ENCODE data around the gene BACE2.
"Not testable (repeated sequence)": the region's sequence is repeated elsewhere in the genome, so short reads cannot be mapped to it uniquely, and the experiment has no call there.

The BACE2 gene

DNA sequence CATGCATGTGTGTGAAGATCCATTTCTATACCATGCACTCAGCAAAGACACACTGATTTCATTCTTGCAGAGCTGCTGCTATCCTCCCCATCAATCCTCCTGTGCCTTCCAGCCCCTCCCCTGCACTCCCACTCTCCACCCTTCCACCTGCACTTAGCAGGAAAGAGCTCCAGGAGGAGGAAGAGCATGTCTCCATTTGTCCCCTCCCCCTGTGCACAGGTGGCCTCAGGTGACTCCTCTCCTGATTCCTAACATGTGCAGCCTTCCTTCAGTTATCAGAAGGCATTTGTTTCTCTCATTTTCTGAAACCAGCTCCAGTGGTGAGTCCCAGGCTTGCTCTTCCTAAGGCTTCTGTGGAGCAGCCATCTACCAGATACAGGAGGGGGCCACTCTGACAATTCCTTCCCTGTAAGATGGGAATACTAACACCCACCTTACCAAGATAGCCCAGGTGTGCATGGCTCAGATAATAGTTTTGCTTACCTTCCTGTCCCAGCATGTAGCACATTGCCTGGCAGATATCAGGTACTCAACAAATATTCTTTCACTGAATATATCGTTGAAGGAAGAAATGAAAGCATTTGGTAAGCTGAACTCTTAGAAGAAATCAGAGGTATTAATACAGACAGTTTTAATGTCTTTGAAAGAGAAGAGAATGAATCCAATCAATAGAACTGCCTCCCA, 126.7 kb downstream of the BACE2 start:
- in situ Hi-C loops (cut with HindIII; ENCODE audit: low pct_unique_long_range_greater_than_20kb, low sequenced_read_pairs) = no loop called here
- DNase-seq (ENCODE audit: low read depth in 1 of 2, low spot score in 1 of 2) = no peak
- TF ChIP-seq JUND (IDR thresholded peaks at IDR 0.05; ENCODE audit: low read depth) = no peak

DNA sequence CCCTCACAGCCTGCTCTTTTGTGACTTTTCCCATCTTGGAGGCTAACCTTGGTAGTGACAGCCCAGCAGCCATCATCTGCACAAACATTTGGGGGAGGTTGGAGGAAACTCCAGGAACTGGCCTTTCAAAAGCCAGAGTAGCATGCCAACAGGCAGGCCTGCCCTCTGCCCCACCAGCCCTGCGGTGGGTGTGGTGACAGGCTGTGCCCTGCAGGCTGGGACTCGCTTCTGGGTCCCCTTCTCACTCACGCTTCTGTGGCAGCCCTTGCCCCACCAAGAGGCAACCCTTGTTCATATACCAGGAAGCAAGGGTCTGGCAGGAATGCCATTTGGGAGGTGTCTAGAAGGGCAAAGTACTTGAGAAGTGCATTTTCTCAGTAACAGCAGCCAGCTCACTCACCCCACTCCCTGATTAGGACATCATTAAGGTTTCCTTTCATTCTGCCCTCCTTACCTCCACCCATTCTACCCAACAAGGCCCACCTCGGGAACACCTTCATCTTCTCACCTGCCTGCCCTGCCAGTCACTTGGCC, 127.8 kb downstream of the BACE2 start:
- no peak for DNase-seq (ENCODE audit: low read depth in 1 of 2, low spot score in 1 of 2)
- in situ Hi-C loops (cut with HindIII; ENCODE audit: low pct_unique_long_range_greater_than_20kb, low sequenced_read_pairs) = no loop called here
- TF ChIP-seq JUND (IDR thresholded peaks at IDR 0.05; ENCODE audit: low read depth) = no peak

- in situ Hi-C loops (cut with HindIII; ENCODE audit: low pct_unique_long_range_greater_than_20kb, low sequenced_read_pairs) = no loop called here
- peak in 1 of 2 experiments; percentile 35 for DNase-seq (ENCODE audit: low read depth in 1 of 2, low spot score in 1 of 2)
- TF ChIP-seq JUND (IDR thresholded peaks at IDR 0.05; ENCODE audit: low read depth) = no peak
Measured at GRCh38 chr21:41302976-41303375, 135.0 kb downstream of the BACE2 start.

DNA sequence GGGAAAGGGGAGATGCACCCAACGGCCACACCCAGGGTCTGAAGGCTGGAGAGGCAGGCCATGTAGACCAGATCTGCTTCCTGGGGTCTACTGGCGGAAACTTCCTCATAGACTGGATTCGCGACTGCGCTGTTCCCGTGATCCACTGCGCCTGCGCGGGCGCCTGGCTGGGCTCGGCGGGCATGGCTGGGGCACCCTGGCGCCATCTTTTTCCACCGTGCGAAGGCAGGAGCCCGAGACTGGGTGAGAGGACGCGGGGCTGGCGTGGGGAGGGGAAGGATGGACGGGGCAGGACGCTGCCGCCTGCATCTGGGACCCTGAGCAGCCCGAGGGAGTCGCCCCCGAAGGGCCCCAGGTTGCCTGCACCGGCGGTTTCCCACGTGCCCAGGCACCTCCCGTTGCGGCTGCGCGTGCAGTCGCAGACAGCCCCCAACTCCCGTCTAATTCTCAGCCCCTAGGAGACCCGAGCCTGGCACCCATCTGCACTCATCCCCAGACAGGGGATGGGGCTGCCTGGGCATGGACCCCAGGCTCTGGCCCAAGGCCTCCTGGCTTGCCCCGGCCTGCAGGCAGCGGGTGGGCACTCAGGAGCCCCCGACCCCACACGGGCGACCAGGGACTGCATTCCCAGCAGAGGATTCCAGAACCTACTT, 136.2 kb downstream of the BACE2 start:
- DNase-seq (ENCODE audit: low read depth in 1 of 2, low spot score in 1 of 2) = no peak
- in situ Hi-C loops (cut with HindIII; ENCODE audit: low pct_unique_long_range_greater_than_20kb, low sequenced_read_pairs) = no loop called here
- no peak for TF ChIP-seq JUND (IDR thresholded peaks at IDR 0.05; ENCODE audit: low read depth)

GRCh38 chr21:41307219-41307618, 139.3 kb downstream of the BACE2 start:
- TF ChIP-seq JUND (IDR thresholded peaks at IDR 0.05; ENCODE audit: low read depth) = no peak
- in situ Hi-C loops (cut with HindIII; ENCODE audit: low pct_unique_long_range_greater_than_20kb, low sequenced_read_pairs) = no loop called here
- no peak for DNase-seq (ENCODE audit: low read depth in 1 of 2, low spot score in 1 of 2)

DNA sequence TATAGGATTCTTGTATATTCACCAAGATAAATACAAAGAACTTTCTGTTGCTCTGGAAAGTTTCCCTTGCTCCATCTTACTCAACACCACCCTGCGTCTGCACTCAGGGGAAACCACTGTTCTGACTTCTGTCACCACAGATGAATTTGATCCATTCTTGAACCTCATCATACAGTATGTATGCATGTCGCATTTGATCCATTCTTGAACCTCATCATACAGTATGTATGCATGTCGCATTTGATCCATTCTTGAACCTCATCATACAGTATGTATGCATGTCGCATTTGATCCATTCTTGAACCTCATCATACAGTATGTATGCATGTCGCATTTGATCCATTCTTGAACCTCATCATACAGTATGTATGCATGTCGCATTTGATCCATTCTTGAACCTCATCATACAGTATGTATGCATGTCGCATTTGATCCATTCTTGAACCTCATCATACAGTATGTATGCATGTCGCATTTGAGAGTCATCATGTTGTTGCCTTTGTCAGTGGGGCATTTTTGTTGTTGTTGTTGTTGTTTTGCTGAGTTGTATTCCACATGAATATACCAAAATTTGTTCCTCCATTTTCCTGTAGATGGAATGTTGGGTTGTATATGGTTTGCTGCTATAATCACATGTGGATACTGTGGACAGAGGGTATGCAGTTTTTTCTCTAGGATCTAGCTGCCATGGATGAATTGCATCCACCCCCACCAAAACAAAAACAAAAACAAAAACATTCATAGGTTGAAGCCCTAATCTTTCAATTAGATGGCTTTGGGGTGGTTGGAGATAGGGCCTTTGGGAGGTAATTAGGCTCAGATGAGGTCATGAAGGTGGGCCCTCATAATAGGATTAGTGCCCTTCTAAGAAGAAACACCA, 145.6 kb downstream of the BACE2 start:
- in situ Hi-C loops (cut with HindIII; ENCODE audit: low pct_unique_long_range_greater_than_20kb, low sequenced_read_pairs); DNase-seq (ENCODE audit: low read depth in 1 of 2, low spot score in 1 of 2): not testable (repeated sequence)

- in situ Hi-C loops (cut with HindIII; ENCODE audit: low pct_unique_long_range_greater_than_20kb, low sequenced_read_pairs) = no loop called here
Measured at GRCh38 chr21:41315726-41316125, 147.8 kb downstream of the BACE2 start.

GRCh38 chr21:41316200-41317062, 148.5 kb downstream of the BACE2 start, which contains the start of gene FAM3B:
Gene FAM3B (plus strand): TSS chr21:41316801. CDS start chr21:41316880, 79 bp downstream.
- in situ Hi-C loops (cut with HindIII; ENCODE audit: low pct_unique_long_range_greater_than_20kb, low sequenced_read_pairs) = no loop called here
- no peak for DNase-seq (ENCODE audit: low read depth in 1 of 2, low spot score in 1 of 2)
- no peak for TF ChIP-seq JUND (IDR thresholded peaks at IDR 0.05; ENCODE audit: low read depth)

More at GRCh38 chr21:41315726-41316125, 147.8 kb downstream of the BACE2 start:
- TF ChIP-seq JUND (IDR thresholded peaks at IDR 0.05; ENCODE audit: low read depth) = no peak
- no peak for DNase-seq (ENCODE audit: low read depth in 1 of 2, low spot score in 1 of 2)

DNA sequence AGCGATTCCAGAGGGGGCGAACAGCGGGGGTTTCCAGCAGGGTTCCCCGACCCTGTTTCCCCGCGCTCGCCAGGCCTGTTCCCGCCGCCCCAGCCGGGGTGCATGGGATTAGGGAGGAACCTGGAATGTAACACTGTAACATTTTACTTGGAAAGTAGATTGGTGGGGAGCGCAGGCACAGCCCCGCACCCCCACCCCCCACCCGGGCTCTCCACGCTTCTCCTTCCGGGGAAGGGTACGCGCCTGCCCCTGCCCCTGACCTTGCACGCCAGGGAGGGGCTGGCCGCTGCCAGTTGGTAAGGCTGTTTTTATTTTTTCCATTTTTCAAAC, 149.1 kb downstream of the BACE2 start:
- no peak for DNase-seq (ENCODE audit: low read depth in 1 of 2, low spot score in 1 of 2)
- no peak for TF ChIP-seq JUND (IDR thresholded peaks at IDR 0.05; ENCODE audit: low read depth)
- in situ Hi-C loops (cut with HindIII; ENCODE audit: low pct_unique_long_range_greater_than_20kb, low sequenced_read_pairs) = no loop called here

DNA sequence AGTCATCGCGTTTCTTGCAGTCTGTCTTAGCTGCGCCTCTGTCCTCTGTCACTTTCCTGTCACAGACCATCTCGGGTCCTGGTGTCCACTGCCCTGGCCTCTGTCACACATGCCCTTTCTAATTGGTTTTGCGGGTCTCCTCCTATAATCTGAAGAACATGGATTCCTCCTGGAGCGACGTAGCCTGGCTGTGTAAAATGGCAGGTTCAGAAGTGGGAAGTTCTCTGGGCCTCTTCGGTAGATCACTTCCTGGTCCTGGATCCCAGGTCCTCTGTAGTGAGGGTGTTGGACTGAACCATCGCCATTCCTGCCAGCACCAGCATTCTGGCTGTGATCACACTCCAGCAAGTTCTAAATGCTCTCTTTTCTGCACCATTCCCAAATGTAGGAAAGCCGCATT, 149.5 kb downstream of the BACE2 start:
- DNase-seq (ENCODE audit: low read depth in 1 of 2, low spot score in 1 of 2) = no peak
- TF ChIP-seq JUND (IDR thresholded peaks at IDR 0.05; ENCODE audit: low read depth) = no peak
- in situ Hi-C loops (cut with HindIII; ENCODE audit: low pct_unique_long_range_greater_than_20kb, low sequenced_read_pairs) = no loop called here

DNA sequence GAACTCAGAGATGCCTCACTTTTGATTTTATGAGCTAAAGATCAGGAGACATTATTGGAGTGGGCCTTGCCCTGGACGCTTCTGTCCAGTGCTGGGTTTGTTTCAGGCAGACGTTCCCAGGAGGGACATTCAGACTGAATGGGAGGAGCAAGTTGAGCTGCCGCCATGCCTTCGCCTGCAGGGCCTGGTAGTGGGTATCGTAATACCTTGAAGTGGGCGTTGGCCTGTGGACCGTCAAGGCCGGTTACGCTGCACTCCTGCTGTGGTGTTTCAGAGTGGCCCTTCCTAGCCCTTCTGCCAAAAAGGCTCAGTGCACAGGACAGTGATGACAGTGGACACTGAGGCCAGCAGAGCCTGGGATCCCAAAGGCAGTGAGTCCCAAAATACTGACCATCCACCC, 150.3 kb downstream of the BACE2 start:
- in situ Hi-C loops (cut with HindIII; ENCODE audit: low pct_unique_long_range_greater_than_20kb, low sequenced_read_pairs) = no loop called here
- no peak for DNase-seq (ENCODE audit: low read depth in 1 of 2, low spot score in 1 of 2)
- TF ChIP-seq JUND (IDR thresholded peaks at IDR 0.05; ENCODE audit: low read depth) = no peak

- TF ChIP-seq JUND (IDR thresholded peaks at IDR 0.05; ENCODE audit: low read depth) = no peak
Measured at GRCh38 chr21:41319273-41319672, 151.3 kb downstream of the BACE2 start.

More at GRCh38 chr21:41319273-41319672, 151.3 kb downstream of the BACE2 start:
- in situ Hi-C loops (cut with HindIII; ENCODE audit: low pct_unique_long_range_greater_than_20kb, low sequenced_read_pairs) = no loop called here
- no peak for DNase-seq (ENCODE audit: low read depth in 1 of 2, low spot score in 1 of 2)

Measured in T47D (cell line).